Activated naive CD4-positive, alpha-beta T cell treated with anti-CD3 and anti-CD28 coated beads, Interleukin-2, amount 50 U/mL, for 16 hours (primary cell): ENCODE results near the gene SLC11A2.
"Not testable (repeated sequence)": the region's sequence is repeated elsewhere in the genome, so short reads cannot be mapped to it uniquely, and the experiment has no call there.

Source experiments
- DNase-seq: peaks from one replicate; pipeline ENCODE4 v3.0.0-alpha.2; 2020

SLC11A2 gene

DNA sequence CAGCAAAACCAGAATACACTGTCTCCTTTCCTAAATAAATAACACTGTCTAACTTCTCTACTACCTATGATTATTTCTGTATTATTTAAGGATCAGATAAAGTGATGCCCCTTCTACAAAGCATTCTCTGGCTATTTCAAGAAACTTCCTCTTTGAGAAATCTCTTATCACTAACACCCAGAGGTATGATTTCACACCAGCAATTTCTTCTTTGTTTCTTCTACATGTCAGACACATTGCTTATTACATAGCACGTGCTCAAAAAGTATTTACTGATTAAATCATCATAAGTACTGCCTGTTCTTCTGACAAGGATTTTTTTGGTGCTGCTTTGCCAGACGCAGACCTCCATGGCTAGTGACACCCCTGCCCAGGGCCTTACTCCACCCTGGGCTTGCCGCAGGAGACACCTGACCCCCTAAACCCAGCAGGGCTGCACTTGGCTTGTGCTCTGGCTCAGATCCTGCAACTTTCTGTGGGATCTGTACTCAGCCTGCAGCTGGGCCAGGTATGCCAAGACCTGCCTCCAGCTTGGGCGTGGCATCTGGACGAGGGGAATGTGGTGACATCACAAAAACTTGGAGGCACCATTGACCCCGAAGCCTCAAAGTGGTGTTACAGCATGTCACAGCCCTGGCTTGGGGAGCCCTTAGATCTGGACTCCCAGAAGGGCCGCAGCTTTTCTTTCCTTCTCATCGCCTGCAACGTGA is 89.2 kb downstream of the SLC11A2 start:
- no peak for DNase-seq

DNA sequence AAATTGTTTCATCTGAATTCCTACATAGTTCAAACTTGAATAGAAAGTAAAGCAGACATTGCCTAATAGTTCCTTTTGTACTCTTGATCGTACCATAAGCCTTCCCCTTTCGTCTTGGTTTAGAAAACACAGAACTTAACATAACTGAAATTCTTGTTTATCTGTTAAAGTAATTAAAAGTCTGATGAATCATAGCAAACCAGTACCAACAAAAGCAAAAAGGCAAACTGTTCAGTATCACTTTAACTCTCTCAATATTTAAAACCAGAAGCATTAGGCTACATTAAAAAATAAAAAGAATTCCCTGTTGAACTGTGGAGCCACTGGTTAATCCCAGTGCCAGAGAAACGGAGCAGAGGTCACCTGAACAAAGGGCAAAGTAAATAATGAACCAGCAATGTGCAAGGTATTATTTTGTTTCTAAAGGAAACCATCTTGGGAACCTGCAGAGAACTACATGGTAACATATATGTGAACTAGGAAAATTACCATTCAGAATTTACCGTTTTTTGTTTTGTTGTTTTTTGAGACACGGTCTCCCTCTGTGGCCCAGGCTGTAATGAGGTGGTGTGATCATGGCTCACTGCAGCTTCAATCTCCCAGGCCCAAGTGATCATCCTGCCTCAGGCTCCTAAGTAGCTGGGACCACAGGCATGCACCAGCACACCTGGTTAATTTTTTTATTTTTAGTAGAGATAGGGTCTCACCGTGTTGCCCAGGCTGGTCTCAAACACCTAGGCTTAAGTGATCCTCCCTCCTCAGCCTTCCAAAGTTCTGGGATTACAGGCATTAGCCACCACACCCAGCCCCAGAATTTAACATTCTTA is 91.0 kb downstream of the SLC11A2 start:
- DNase-seq: no peak

DNA sequence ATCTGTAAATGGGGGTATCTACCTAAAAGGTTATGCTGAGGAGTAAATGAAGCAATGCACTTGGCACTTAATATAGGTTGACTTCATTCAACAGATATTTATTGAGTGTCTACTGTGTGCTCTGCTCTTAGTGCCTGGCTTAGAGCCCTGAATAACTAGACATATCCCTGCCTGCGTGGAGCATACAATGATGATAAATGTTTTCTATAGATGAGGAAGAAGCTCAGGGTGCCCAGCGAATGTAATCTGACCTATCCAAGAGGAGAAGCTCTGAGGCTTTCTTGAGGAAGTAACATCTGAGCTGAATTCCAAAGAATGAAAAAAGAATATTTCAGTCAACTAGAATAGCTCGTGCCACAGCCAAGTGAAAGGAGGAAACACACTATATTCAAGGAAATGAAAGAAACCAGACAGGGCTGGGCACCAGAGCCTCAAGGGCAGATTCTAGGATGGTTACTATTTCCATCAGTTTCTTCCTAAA is 91.8 kb downstream of the SLC11A2 start:
- no peak for DNase-seq

DNA sequence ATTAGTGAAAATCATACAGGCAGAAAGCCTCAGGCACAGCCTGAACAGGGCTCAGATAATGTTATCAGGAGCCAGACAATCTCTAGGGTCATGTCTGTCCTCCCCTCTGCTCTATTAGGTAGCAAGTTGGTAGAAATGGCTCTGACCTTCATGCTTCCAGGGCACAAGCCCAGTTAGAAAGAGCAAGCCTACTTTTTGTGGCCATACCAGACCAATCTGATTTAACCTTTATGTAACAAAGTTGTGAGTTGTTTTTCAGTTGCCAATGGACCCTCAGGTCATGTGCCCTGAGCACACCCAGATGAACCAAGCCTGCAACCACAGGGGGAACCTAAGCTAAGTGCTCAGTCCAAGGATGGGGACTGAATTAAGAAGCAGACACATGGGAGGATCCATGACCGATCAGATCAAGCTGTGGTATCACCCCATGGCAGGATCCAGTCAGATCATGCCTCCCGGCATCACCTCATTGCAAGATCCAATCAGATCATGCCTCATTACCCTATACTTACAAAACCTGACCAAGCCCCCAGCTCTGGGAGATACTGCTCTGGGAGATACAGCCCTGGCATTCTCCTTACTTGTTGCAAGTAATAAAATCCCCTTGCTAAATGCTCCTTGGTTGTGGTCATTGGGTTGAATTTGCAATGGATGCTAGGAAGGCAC is 92.6 kb downstream of the SLC11A2 start:
- no peak for DNase-seq

DNA sequence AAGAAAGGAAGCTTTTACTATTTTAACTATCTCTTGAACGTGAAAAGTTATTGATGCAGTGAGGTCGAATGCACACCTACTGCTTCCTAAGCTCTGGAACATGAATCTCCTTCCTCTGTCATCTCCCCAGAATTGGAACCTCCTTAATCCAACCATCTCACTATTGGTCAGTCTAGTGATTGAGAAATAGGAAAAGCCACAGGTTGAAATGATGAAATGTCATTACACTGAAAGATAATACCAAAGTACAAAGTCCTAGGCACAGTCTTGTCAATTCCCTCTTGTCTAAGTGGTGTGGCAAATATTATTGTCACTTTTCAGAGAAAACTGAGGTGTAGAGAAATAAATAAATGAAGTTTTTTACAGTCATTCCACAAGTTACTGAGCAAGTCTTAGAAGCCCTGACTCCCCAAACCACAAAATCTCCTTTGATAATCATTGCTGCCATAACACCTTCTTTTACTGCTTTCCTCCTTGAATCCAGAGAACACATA is 93.3 kb downstream of the SLC11A2 start:
- no peak for DNase-seq

DNA sequence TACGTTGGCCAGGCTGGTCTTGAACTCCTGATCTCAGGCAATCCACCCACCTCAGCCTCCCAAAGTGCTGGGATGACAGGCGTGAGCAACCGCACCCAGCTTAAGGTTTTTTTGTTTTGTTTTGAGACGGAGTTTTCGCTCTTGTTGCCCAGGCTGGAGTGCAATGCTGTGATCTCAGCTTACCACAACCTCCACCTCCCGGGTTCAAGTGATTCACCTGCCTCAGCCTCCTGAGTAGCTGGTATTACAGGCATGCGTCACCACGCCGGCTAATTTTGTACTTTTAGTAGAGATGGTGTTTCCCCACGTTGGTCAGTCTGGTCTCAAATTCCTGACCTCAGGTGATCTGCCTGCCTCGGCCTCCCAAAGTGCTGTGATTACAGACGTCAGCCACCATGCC is 95.7 kb downstream of the SLC11A2 start:
- not testable (repeated sequence) for DNase-seq

DNA sequence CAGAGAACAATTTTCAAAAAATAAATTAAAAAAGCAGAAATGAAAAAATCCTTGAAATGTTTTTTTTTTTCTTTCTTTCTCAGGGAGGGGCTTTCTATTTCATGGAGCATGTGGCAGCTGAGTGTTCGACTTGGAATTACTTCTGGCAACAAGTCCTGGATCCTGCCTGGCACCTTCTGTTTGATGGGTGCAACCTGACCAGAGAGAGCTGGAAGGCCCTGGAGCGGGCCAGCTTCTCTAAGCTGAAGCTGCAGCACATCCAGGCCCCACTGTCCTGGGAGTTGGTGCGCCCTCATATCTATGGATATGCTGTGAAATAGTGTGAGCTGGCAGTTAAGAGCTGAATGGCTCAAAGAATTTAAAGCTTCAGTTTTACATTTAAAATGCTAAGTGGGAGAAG is 96.4 kb downstream of the SLC11A2 start:
- no peak for DNase-seq
